ENCODE results near the gene MUC6. TPM values are rescaled to one million over a fixed set of nuclear protein-coding genes. Genes with fewer than 3 reads are reported as not detected.

The MUC6 gene
- total and polyA plus RNA-seq, 3 experiments from 2014 or later = not detected

DNA sequence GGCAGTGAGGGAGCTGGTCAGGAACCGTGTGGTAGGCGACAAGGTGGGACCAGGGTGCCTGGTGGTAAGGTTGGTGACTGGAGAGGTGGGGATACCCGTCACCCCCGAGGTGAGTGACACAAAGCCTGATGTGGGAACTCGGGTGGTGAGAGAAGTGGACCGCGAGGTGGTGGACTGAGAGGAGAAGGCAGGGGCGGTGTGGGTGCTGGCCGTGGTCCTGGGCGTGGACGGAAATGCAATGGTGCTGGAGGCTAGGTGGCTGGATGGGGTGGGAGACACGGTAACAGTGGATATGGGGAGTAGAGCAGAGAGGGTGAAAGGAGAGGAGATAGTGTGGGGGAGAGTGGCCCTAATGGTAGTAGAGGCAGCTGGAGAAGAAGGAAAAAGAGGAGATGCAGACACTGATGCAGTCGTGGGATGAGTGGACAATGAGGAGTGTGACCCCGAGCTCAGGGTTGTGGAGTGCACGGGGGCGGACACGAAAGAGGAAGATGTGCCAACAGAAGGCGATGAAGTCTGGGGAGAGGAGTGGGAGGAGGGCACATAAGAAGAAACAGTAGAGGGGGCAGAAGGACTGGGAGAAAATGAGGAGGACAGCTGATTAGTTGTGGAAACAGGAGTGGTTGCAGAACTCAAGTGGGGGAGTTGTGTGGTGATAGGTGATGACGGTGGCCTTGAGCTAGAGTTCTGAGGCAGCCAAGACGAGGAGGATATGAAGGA is 20.5 kb downstream of the MUC6 start:
- Mint-ChIP-seq H3K4me1 (peaks cover 22 to 26% (median 25%) of the 10 kb centered on the region in 3 donors), H3K36me3 (peaks cover 0 to 13% (median 9%) of the 10 kb centered on the region in 3 donors), H3K27ac (peak overlapping the region in 2 of 8 donors; percentile 3 to 16), H3K9me3 (no peaks in the 10 kb centered on the region), H3K4me3 (peak overlapping the region in 1 of 7 donors; percentile 67), H3K27me3 (no peaks in the 10 kb centered on the region)
- H3K4me3 ChIP-seq (ENCODE audit: low read length) = no peak overlapping the region
- CTCF ChIA-PET = no interaction called here
- no peak for DNase-seq
- POLR2A ChIA-PET = no interaction called here
- H3K9me3 ChIP-seq (ENCODE audit: low read length) = no peaks in the 10 kb centered on the region
- H3K4me1 ChIP-seq (ENCODE audit: insufficient read depth, low read length) = peaks cover 10% of the 10 kb centered on the region
- H3K27ac ChIP-seq (ENCODE audit: low read depth, low read length) = no peak overlapping the region
- H3K27me3 ChIP-seq (ENCODE audit: insufficient read depth, low read length, poor library complexity, severe bottlenecking) = no peaks in the 10 kb centered on the region
- H3K36me3 ChIP-seq (ENCODE audit: insufficient read depth, low read length) = peaks cover under 1% of the 10 kb centered on the region

DNA sequence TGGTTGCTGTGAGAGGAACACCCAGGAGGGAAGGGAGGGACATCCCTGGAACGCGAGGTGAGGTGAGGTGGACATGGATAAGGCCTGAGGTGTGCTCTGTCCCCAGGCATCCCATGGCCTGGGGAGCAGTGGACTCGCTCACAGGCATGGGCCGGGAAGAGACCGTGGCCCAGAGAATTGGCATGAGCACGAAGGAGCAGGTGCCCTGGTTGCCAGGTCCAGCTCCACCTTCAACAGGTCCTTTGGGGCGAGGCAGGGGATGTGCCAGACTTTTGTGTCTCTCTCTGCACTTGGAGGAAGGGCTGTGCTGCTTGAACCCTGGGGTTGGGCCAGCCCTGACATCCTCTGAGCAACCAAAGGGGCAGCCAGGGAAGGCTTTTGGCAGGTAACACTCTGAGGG is 21.5 kb downstream of the MUC6 start:
- no peak for DNase-seq
- POLR2A ChIA-PET = no interaction called here
- Histone ChIP-seq H3K4me3 (ENCODE audit: low read length) (no peak overlapping the region), H3K27me3 (ENCODE audit: insufficient read depth, low read length, poor library complexity, severe bottlenecking) (no peaks in the 10 kb centered on the region), H3K27ac (ENCODE audit: low read depth, low read length) (no peak overlapping the region), H3K36me3 (ENCODE audit: insufficient read depth, low read length) (peaks cover 10% of the 10 kb centered on the region), H3K4me1 (ENCODE audit: insufficient read depth, low read length) (peaks cover 10% of the 10 kb centered on the region), H3K9me3 (ENCODE audit: low read length) (no peaks in the 10 kb centered on the region)
- CTCF ChIA-PET = no interaction called here
- Mint-ChIP-seq H3K27me3 (no peaks in the 10 kb centered on the region), H3K4me1 (peaks cover 22 to 26% (median 25%) of the 10 kb centered on the region in 3 donors), H3K27ac (peak overlapping the region in 1 of 8 donors; percentile 16), H3K9me3 (no peaks in the 10 kb centered on the region), H3K4me3 (no peak overlapping the region), H3K36me3 (peaks cover 0 to 23% (median 11%) of the 10 kb centered on the region in 3 donors)

DNA sequence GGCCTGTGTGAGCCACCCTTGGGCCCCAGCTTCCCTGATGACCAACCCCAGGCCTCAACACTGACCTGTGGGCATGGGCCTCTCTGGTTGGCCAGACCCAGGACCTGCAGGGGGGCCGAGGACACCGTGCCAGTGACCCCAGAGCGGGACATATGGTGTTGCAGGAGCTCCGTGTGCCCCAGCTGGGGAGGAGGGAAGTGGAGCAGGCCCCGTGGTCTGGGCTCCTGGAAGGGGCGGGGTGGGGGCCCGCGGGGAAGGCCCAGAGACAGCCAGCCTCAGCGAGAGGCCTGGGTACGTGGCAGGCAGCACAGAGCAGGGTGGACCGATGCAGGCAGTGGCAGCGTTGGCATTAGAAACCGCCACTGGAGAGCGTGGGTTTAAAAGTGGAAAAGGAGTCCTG is 22.2 kb downstream of the MUC6 start:
- Mint-ChIP-seq H3K9me3 (no peaks in the 10 kb centered on the region), H3K27ac (no peak overlapping the region), H3K27me3 (no peaks in the 10 kb centered on the region), H3K4me3 (no peak overlapping the region), H3K4me1 (peaks cover 22 to 26% (median 25%) of the 10 kb centered on the region in 3 donors), H3K36me3 (peaks cover 5 to 29% (median 15%) of the 10 kb centered on the region in 3 donors)
- Histone ChIP-seq H3K27me3 (ENCODE audit: insufficient read depth, low read length, poor library complexity, severe bottlenecking) (no peaks in the 10 kb centered on the region), H3K4me1 (ENCODE audit: insufficient read depth, low read length) (peaks cover 10% of the 10 kb centered on the region), H3K4me3 (ENCODE audit: low read length) (no peak overlapping the region), H3K36me3 (ENCODE audit: insufficient read depth, low read length) (peaks cover 15% of the 10 kb centered on the region), H3K9me3 (ENCODE audit: low read length) (no peaks in the 10 kb centered on the region), H3K27ac (ENCODE audit: low read depth, low read length) (no peak overlapping the region)
- ChIA-PET POLR2A (no interaction called here), CTCF (no interaction called here)
- no peak for DNase-seq

DNA sequence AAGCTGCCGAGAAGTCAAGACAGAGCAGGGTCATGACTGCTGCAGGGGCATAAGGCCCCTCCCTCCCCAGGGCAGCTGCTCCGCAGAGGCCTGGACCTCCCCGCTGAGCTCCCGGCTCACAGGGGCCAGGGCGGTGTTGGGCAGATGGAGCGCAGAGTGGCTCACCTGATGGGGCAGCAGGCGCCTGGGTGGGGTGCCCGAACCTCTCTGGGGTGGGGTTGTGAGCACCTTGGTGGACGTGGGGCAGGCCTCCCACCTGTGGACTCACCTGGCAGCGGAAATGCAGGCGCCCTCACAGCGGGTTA is 22.9 kb downstream of the MUC6 start:
- H3K4me1 ChIP-seq (ENCODE audit: insufficient read depth, low read length) = peaks cover 10% of the 10 kb centered on the region
- no peak for DNase-seq
- no peak overlapping the region for H3K27ac Mint-ChIP-seq
- H3K27ac ChIP-seq (ENCODE audit: low read depth, low read length) = no peak overlapping the region
- no peak overlapping the region for H3K4me3 Mint-ChIP-seq
- ChIA-PET POLR2A (no interaction called here), CTCF (no interaction called here)
- H3K36me3 ChIP-seq (ENCODE audit: insufficient read depth, low read length) = peaks cover 15% of the 10 kb centered on the region
- no peaks in the 10 kb centered on the region for H3K9me3 ChIP-seq (ENCODE audit: low read length)
- H3K36me3 Mint-ChIP-seq = peaks cover 5 to 34% (median 15%) of the 10 kb centered on the region in 3 donors
- H3K4me1 Mint-ChIP-seq = peaks cover 22 to 25% (median 24%) of the 10 kb centered on the region in 3 donors
- H3K9me3 Mint-ChIP-seq = no peaks in the 10 kb centered on the region
- H3K27me3 ChIP-seq (ENCODE audit: insufficient read depth, low read length, poor library complexity, severe bottlenecking) = no peaks in the 10 kb centered on the region
- H3K27me3 Mint-ChIP-seq = no peaks in the 10 kb centered on the region
- H3K4me3 ChIP-seq (ENCODE audit: low read length) = no peak overlapping the region

DNA sequence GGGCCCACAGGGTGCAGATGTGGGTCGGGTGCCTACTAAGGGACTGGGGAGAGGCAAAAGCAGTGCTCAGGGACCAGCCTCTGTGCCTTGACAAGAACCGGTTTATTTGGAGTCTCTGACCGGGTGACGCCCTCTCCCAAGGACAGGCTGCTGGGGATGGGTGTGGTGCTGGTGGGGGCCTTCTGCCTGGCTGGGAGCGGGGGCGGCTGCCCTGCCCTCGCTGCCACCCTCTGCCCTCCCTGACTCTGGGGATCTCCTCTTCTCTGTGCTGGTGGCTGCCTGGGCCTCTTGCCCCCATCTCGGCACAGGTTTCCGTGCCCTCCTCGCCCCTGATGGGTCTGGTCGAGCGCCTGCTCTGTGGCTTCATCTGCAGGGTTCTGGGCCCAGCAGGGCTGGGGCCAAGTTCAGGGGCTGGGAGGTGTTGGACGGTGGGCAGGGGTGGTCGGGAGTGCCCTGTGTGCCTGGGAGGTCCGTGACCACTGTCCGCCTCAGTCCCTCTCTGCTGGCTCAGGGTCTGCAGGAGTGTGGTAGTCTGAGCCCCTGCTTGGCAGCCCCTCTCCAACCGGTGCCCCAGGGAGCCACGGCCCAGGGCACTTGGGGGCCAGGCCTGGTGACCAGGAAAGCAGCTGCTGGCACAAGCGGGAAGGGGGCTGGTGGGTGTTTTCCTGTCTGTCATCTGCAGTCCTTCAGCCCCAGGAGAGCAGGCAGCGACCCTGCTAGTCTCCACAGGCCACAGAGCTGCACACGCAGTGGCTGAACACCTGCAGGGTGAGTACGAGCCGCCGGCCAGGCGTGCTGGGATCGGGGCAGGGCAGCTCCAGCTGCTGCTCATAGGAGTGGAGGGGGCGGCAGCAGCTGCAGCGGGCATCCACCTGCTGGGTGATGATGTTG is 23.5 kb downstream of the MUC6 start:
- no peak overlapping the region for H3K4me3 Mint-ChIP-seq
- no peaks in the 10 kb centered on the region for H3K9me3 Mint-ChIP-seq
- Histone ChIP-seq H3K4me3 (ENCODE audit: low read length) (no peak overlapping the region), H3K36me3 (ENCODE audit: insufficient read depth, low read length) (peaks cover 15% of the 10 kb centered on the region), H3K27ac (ENCODE audit: low read depth, low read length) (no peak overlapping the region), H3K4me1 (ENCODE audit: insufficient read depth, low read length) (peaks cover 10% of the 10 kb centered on the region), H3K9me3 (ENCODE audit: low read length) (no peaks in the 10 kb centered on the region), H3K27me3 (ENCODE audit: insufficient read depth, low read length, poor library complexity, severe bottlenecking) (no peaks in the 10 kb centered on the region)
- H3K4me1 Mint-ChIP-seq = peaks cover 18 to 22% (median 20%) of the 10 kb centered on the region in 3 donors
- ChIA-PET POLR2A (no interaction called here), CTCF (no interaction called here)
- H3K27me3 Mint-ChIP-seq = no peaks in the 10 kb centered on the region
- no peak overlapping the region for H3K27ac Mint-ChIP-seq
- H3K36me3 Mint-ChIP-seq = peaks cover 5 to 37% (median 15%) of the 10 kb centered on the region in 3 donors
- DNase-seq = no peak

DNA sequence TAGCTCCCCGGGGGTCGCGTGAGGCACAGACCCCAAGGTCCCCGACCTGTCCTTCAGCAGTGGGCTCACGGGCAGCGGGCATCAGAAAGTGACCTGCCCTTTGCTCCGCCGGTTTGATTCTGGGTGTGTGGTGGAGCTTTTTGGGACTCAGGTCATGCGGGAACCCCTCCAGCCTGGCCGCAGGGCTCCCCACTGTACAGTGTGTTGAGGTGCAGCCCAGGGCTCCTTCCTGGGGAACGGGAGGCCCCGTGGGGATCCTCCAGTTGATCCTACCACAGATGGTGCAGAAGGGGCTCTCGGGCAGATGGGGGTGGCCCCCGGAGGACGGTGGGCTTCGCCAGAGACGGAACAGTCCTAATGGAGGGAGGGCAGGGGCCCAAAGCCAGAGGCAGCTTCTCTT is 24.2 kb downstream of the MUC6 start:
- Histone ChIP-seq H3K27ac (ENCODE audit: low read depth, low read length) (no peak overlapping the region), H3K4me3 (ENCODE audit: low read length) (no peak overlapping the region), H3K4me1 (ENCODE audit: insufficient read depth, low read length) (peaks cover 7% of the 10 kb centered on the region), H3K9me3 (ENCODE audit: low read length) (no peaks in the 10 kb centered on the region), H3K36me3 (ENCODE audit: insufficient read depth, low read length) (peaks cover 15% of the 10 kb centered on the region), H3K27me3 (ENCODE audit: insufficient read depth, low read length, poor library complexity, severe bottlenecking) (no peaks in the 10 kb centered on the region)
- Mint-ChIP-seq H3K4me3 (no peak overlapping the region), H3K27ac (no peak overlapping the region), H3K4me1 (peaks cover 11 to 15% (median 13%) of the 10 kb centered on the region in 3 donors), H3K36me3 (peaks cover 5 to 43% (median 12%) of the 10 kb centered on the region in 3 donors), H3K9me3 (no peaks in the 10 kb centered on the region), H3K27me3 (no peaks in the 10 kb centered on the region)
- no peak for DNase-seq
- ChIA-PET CTCF (no interaction called here), POLR2A (no interaction called here)

DNA sequence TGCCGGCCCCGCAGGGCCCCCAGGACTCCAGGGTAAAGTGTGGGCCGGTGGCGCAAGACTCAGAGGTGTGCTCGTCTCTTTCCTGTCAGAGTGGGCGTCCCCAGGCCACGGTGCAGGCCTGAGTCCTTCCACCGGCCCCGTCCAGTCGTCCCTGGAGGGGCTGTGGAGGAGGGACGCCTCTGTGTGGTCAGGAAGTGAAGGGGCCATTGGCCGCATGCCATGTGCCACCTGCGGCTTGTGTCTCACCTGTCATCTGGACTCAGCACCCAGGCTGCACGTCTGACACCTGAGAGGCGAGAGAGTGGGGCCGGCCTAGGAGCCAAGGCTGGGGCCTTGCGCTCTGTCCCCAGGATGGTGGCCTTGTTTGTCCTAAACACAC is 25.2 kb downstream of the MUC6 start:
- H3K9me3 Mint-ChIP-seq = no peaks in the 10 kb centered on the region
- Histone ChIP-seq H3K27ac (ENCODE audit: low read depth, low read length) (no peak overlapping the region), H3K36me3 (ENCODE audit: insufficient read depth, low read length) (peaks cover 15% of the 10 kb centered on the region), H3K27me3 (ENCODE audit: insufficient read depth, low read length, poor library complexity, severe bottlenecking) (no peaks in the 10 kb centered on the region), H3K4me3 (ENCODE audit: low read length) (no peak overlapping the region), H3K4me1 (ENCODE audit: insufficient read depth, low read length) (no peaks in the 10 kb centered on the region), H3K9me3 (ENCODE audit: low read length) (no peaks in the 10 kb centered on the region)
- H3K27me3 Mint-ChIP-seq = no peaks in the 10 kb centered on the region
- ChIA-PET CTCF (no interaction called here), POLR2A (no interaction called here)
- no peak overlapping the region for H3K27ac Mint-ChIP-seq
- no peak overlapping the region for H3K4me3 Mint-ChIP-seq
- DNase-seq = no peak
- peaks cover under 1 to 5% (median 4%) of the 10 kb centered on the region in 3 donors for H3K4me1 Mint-ChIP-seq
- H3K36me3 Mint-ChIP-seq = peaks cover 5 to 52% (median 9%) of the 10 kb centered on the region in 3 donors

DNA sequence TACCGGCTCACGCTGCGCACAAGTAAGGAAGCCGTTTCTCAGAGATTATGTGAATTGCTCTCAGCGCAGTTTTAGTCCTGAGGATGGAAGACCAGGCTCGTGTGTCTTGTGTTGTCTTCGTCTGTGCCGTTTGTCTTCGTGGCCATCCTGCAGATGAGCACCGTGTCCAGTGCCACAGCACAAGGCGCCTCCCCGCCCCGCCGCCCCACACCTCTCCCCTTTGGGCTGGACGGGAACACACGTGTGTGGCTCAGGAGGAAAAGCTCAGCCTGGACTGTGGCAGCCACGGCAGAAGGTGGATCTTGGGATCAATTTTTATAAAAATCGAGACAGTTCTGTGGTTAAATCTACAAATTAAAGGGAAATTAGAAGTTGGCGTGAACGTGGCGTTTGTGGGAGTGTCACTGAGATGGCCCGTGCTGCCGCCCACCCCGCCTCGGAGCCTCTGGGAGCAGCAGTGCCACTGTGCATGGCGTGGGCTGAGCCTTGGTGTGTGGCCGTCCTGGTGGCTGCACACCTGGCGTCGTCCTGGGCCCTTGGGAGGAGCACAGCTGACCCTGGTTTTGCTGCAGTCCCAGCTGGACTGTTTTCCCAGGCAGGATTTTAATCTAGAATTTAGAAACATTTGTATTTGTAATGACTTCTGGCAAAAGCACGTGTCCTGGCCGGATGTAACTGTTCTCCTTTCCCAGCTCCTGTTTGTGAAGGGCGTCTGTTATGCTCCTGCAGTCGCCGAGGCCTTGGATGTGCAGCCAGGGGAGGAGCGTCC is 25.8 kb downstream of the MUC6 start:
- Mint-ChIP-seq H3K4me3 (peak overlapping the region in 1 of 7 donors; percentile 15), H3K36me3 (peaks cover 5 to 58% (median 9%) of the 10 kb centered on the region in 3 donors), H3K9me3 (no peaks in the 10 kb centered on the region), H3K27me3 (no peaks in the 10 kb centered on the region), H3K4me1 (no peaks in the 10 kb centered on the region), H3K27ac (no peak overlapping the region)
- Histone ChIP-seq H3K4me1 (ENCODE audit: insufficient read depth, low read length) (no peaks in the 10 kb centered on the region), H3K27ac (ENCODE audit: low read depth, low read length) (no peak overlapping the region), H3K9me3 (ENCODE audit: low read length) (no peaks in the 10 kb centered on the region), H3K4me3 (ENCODE audit: low read length) (no peak overlapping the region), H3K36me3 (ENCODE audit: insufficient read depth, low read length) (peaks cover 15% of the 10 kb centered on the region), H3K27me3 (ENCODE audit: insufficient read depth, low read length, poor library complexity, severe bottlenecking) (no peaks in the 10 kb centered on the region)
- DNase-seq = no peak
- POLR2A ChIA-PET = no interaction called here
- CTCF ChIA-PET = no interaction called here

Measured in CD8-positive, alpha-beta memory T cell (primary cell).